ENCODE measurements around the gene REM1.
"Not testable (repeated sequence)": the region's sequence is repeated elsewhere in the genome, so short reads cannot be mapped to it uniquely, and the experiment has no call there.

REM1 gene

DNA sequence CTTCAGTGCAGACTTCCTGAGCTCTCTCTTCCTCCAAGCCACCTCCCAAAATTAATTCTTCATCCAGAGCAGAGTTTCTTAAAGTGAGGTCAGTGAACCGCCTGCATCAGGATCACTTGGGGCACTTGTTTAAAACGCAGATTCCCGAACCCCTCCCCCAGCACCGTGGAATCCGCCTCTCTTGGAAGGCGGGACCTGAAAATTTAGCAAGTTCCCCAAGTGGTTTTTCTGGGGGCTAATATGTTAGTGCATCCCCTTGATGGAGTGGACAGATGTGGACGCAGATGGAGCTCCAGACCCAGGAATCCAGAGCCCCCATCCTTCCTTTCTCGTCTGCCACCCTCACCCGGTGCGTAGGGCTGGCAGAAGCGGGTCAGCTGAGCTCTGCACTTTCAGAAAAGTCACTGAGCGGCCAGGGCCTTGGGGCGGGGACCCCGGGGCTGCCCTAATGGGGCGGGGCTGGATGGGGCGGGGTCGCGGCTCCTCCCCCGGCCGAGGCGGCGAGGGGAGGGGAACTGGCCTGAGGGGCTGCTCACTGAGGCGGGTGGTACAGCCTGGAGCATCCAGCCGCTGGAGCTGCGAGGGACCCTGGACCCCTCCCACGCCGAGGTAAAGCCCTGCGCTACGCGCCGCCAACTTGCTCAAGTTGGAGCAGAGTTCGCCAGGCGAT is at the start of gene REM1, which contains the start of gene DEFB124:
Gene REM1 (plus strand): TSS at position 531 of the 670 bp plus-strand sequence. CDS start 1,158 bp downstream, outside the sequence.
Gene DEFB124 (minus strand): TSS at position 370 of the 670 bp plus-strand sequence. CDS start 2,114 bp downstream, outside the sequence.
- peak; percentile 53 for DNase-seq

DNA sequence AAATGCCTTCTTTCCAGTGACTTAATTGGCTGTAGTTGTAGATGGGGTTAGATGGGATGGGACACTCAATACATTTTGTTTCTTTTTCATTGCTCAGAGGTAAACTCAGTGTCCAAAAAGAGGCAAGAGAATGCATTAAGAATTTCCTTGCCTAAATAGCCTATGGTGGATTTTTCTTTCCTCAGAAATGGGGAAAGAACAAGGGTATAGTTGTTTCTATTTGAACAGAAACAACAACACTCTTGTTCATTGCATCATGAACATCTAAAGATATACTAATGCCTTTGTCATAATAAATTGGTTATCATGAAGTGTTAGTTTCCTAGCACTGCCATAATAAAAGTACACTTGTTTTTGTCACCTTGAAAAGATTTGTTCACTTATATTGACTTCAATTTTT is 49.3 kb upstream of the REM1 start:
- DNase-seq = no peak

GRCh38 chr20:31426891-31427551 is 48.1 kb upstream of the REM1 start:
- DNase-seq = not testable (repeated sequence)

DNA sequence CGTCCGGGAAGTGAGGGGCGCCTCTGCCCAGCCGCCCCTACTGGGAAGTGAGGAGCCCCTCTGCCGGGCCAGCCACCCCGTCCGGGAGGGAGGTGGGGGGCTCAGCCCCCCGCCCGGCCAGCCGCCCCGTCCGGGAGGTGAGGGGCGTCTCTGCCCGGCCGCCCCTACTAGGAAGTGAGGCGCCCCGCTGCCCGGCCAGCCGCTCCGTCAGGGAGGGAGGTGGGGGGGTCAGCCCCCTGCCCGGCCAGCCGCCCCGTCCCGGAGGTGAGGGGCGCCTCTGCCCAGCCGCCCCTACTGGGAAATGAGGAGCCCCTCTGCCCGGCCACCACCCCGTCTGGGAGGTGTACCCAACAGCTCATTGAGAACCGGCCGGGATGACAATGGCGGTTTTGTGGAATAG is 47.5 kb upstream of the REM1 start:
- not testable (repeated sequence) for DNase-seq

- no peak for DNase-seq
Observed at GRCh38 chr20:31430568-31431115, 44.4 kb upstream of the REM1 start.

DNA sequence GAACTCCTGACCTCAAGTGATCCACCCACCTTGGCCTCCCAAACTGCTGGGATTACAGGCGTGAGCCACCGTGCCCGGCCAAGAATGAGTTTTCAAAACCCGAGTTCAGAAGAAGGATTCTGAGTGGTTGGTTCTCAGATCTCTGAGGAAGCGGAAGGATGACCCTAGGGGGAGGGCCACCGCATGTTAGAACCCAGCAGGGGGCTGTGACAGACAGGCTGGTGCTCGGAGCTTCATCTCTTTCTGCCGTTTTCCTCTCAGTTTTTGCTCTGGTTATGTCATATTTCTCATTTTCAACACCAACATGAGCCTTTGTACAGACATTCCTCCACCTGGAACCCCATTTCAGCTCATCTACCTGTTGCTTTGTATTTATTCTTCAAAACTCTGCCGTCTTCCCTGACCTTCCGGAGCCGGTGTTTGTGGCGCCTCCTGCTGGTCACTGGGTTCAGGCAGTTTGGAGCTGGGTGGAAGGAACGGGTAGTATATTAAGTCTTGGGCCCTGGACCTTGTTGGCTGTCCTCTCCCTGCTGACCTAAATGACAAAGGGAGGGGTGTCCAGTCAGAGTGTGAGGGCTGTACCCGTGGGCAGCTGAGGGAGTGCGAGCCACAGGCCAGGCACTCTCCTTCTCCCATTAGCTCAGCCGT is 35.0 kb upstream of the REM1 start, which contains the start of gene DEFB123:
Gene DEFB123 (plus strand): TSS at position 621 of the 648 bp plus-strand sequence. CDS start 67 bp downstream, outside the sequence.
- no peak for DNase-seq

GRCh38 chr20:31446084-31446819 is 28.8 kb upstream of the REM1 start:
- no peak for DNase-seq

GRCh38 chr20:31449511-31450414 is 25.3 kb upstream of the REM1 start:
- DNase-seq = no peak

DNA sequence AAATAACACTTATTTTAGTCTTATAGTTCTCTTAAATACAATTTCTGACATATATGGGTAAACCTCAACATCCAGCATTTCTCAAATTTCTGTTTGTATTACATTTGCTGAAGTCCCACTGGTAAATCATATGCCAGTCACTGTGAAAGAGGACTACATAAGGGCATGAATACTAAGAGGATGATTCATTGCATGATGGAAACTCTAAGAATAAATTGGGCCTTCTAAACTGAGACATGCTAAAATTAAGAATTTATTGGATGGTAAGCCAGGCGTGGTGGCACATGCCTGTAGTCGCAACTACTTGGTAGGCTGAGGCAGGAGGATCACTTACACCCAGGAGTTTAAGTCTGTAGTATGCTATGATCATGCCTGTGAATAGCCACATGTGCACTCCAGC is 22.5 kb upstream of the REM1 start:
- no peak for DNase-seq

DNA sequence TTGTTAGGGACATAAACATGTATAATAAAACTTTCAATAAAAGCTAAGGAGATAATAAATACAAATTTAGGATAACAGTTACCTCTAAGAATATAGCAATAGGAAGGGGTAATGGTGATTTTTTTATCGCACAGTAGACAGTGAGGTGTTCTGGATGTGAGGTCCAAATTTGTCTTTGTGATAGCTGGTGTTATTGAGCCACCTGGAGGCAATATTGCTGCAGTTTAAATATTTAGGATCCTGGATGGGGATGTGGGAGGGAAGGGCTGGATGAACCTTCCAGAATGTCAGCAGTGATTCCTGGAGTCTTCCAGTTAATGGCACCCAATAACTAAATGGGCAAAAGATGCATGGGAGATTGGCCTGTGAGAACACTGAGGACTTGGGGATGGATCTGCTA is 20.7 kb upstream of the REM1 start:
- DNase-seq = no peak

GRCh38 chr20:31470946-31471345 is 4.1 kb upstream of the REM1 start:
- DNase-seq = peak; percentile 2

DNA sequence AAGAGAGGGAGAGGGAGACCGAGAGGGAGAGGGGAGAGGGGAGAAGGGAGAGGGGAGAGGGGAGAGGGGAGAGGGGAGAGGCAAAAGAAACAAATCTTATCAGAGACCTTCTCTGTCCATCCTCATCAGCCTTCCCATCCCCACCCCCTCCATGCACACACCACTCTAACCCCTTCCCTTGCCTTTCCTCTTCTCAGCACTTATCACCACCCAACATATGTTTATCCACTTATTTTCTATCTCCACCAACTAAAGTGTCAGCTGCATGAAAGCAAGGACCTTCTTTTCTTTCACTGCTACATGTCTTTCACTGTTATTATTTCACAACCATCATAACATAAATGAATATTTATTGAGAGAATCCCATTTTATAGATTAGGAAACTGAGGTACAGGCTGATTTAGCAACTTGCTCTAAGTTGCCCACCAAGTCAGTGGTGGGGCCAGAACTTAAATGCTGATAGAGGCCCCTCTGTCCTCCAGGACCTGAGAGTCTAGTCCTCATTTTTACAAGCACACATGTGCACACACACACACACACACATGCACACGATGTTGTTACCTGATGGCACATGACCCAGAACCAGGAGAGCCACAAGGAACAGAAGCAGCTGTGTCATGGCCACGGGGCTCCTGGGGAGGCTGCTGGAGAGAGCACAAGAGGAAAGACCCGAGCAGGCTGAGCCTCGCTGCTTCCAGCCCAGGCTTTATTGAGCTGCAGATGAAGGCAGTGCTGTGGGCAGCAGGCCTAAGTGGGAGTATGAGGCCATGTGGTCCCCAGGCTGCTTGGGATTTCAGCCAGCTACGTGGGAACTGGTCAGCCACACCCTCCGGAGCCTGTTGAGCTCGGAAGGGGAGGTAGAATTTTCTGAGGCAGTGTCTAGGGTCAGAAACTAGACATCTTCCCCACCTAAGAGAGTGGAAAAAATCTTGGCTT is 2.4 kb upstream of the REM1 start:
- no peak for DNase-seq

- DNase-seq = no peak
Observed at GRCh38 chr20:31473331-31474096, 1.6 kb upstream of the REM1 start.

DNA sequence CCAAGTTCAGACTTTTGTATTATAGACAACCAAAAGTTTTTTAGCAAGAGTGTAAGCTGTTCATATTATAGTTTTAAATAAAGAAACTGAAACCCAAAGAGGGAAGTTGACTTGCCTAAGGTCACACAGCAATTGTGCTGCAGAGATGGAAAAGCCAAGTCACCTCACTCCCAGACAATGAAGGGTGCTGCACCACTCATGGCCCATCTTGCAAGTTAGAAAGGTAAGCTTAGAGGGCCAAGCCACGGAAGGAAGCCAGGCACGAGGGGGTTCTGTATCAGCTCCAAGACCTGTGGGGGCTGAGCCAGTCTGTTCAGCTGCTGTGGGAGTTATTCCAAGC is 1.0 kb upstream of the REM1 start:
- no peak for DNase-seq

GRCh38 chr20:31475472-31476293 is 595 bp downstream of the REM1 start:
- DNase-seq = peak; percentile 33

DNA sequence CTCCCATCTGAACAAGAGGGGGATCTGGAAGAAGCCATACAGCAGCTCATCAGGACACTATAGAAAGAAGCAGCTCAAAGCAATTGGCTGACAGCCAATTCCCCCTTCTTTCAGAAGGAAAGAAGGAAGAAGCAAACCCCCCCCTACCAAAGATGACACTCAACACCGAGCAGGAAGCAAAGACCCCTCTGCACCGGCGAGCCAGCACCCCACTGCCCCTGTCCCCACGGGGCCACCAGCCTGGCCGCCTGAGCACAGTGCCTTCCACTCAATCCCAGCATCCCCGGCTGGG is 1.2 kb downstream of the REM1 start:
- DNase-seq = no peak

- DNase-seq = peak; percentile 39
Observed at GRCh38 chr20:31476643-31477215, 1.6 kb downstream of the REM1 start.

GRCh38 chr20:31484001-31484400 is 8.9 kb downstream of the REM1 start:
- DNase-seq = no peak

Data from activated effector memory CD4-positive, alpha-beta T cell treated with anti-CD3 and anti-CD28 coated beads, Interleukin-2, amount 50 U/mL, for 16 hours (primary cell).